ENCODE data around the gene TTC34. TPM values are rescaled to one million over a fixed set of nuclear protein-coding genes. Genes with fewer than 3 reads are reported as not detected.
"Not testable (repeated sequence)": the region's sequence is repeated elsewhere in the genome, so short reads cannot be mapped to it uniquely, and the experiment has no call there.

Gene TTC34
- total RNA-seq, 4 donors from 2014 or later: 0.14 to 6.0 (median 0.75) TPM

DNA sequence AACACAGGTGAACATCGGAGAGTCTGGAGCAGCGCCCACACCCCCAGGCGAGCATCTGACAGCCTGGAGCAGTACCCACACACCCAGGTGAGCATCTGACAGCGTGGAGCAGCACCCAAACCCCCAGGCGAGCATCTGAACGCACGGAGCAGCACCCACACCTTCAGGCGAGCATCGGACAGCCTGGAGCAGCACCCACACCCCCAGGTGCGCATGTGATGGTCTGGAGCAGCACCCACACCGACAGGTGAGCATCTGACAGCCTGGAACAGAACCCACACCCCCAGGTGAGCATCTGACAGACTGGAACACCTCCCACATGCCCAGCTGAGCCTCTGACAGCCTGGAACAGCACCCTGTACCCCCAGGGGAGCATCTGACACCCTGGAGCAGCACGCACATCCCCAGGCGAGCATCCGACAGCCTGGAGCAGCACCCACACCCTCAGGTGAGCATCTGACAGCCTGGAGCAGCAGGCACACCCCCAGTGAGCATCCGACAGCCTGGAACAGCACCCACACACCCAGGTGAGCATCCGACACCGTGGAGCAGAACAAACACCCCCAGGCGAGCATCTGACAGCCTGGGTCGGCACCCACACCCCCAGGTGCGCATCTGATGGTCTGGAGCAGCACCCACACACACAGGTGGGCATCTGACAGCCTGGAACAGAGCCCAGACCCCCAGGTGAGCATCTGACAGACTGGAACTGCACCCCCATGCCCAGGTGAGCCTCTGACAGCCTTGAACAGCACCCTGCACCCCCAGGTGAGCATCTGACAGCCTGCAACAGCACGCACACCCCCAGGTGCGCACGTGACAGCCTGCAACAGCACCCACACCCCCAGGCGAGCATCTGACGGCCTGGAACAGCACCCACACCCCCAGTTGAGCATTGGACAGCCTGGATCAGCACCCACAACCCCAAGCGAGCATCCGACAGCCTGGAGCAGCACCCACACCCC is 50.4 kb downstream of the TTC34 start:
- H3K27me3 ChIP-seq; in situ Hi-C loops (cut with MboI; ENCODE audit: low pct_ligation_motif_present in 1 of 4, low pct_unique_long_range_greater_than_20kb in 1 of 4, low sequenced_read_pairs in 3 of 4); intact Hi-C loops (cut with DNase I; ENCODE audit: low total_unique reads); H3K9me3 ChIP-seq; H3K4me3 ChIP-seq; H3K4me1 ChIP-seq; H3K27ac ChIP-seq; H3K36me3 ChIP-seq; DNase-seq: not testable (repeated sequence)
- WGBS, 2 donors (ENCODE audit: low coverage in 1 of 2): 45% methylated on average over 22 of the region's 27 CpGs; no CpG with 5 or more reads in 1 of the 2 donors

DNA sequence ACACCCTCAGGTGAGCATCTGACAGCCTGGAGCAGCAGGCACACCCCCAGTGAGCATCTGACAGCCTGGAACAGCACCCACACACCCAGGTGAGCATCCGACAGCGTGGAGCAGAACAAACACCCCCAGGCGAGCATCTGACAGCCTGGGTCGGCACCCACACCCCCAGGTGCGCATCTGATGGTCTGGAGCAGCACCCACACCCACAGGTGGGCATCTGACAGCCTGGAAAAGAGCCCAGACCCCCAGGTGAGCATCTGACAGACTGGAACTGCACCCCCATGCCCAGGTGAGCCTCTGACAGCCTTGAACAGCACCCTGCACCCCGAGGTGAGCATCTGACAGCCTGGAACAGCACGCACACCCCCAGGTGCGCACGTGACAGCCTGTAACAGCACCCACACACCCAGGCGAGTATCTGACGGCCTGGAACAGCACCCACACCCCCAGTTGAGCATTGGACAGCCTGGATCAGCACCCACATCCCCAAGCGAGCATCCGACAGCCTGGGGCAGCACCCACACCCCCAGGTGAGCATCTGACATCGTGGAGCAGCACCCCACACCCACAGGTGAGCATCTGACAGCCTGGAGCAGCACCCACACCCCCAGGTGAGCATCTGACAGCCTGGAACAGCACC is 51.3 kb downstream of the TTC34 start:
- intact Hi-C loops (cut with DNase I; ENCODE audit: low total_unique reads); DNase-seq; H3K27ac ChIP-seq; H3K27me3 ChIP-seq; H3K9me3 ChIP-seq; H3K4me1 ChIP-seq; in situ Hi-C loops (cut with MboI; ENCODE audit: low pct_ligation_motif_present in 1 of 4, low pct_unique_long_range_greater_than_20kb in 1 of 4, low sequenced_read_pairs in 3 of 4); H3K4me3 ChIP-seq; H3K36me3 ChIP-seq: not testable (repeated sequence)
- WGBS, 2 donors (ENCODE audit: low coverage in 1 of 2): 50 to 62% methylated on average over 2 to 13 of the region's 14 CpGs

DNA sequence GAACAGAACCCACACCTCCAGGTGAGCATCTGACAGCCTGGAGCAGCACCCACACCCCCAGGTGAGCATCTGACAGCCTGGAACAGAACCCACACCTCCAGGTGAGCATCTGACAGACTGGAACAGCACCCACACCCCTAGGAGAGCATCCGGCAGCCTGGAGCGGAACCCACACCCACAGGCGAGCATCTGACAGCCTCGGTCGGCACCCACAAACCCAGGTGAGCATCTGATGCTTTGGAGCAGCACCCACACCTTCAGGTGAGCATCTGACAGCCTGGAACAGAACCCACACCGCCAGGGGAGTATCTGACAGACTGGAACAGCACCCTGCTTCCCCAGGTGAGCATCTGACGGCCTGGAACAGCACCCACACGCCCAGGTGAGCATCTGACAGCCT is 52.9 kb downstream of the TTC34 start:
- in situ Hi-C loops (cut with MboI; ENCODE audit: low pct_ligation_motif_present in 1 of 4, low pct_unique_long_range_greater_than_20kb in 1 of 4, low sequenced_read_pairs in 3 of 4); H3K4me1 ChIP-seq; H3K27ac ChIP-seq; H3K27me3 ChIP-seq; intact Hi-C loops (cut with DNase I; ENCODE audit: low total_unique reads); H3K4me3 ChIP-seq; DNase-seq; H3K36me3 ChIP-seq; H3K9me3 ChIP-seq: not testable (repeated sequence)
- WGBS, 2 donors (ENCODE audit: low coverage in 1 of 2): no CpG with 5 or more reads among the region's 8 CpGs

- H3K36me3 ChIP-seq; H3K4me1 ChIP-seq; H3K4me3 ChIP-seq; DNase-seq; H3K27ac ChIP-seq; H3K9me3 ChIP-seq; H3K27me3 ChIP-seq; intact Hi-C loops (cut with DNase I; ENCODE audit: low total_unique reads); in situ Hi-C loops (cut with MboI; ENCODE audit: low pct_ligation_motif_present in 1 of 4, low pct_unique_long_range_greater_than_20kb in 1 of 4, low sequenced_read_pairs in 3 of 4): not testable (repeated sequence)
- 25% methylated on average over 2 of the region's 9 CpGs; no CpG with 5 or more reads in 1 of the 2 donors for WGBS, 2 donors (ENCODE audit: low coverage in 1 of 2)
Measured at GRCh38 chr1:2694796-2695195, 106.7 kb downstream of the TTC34 start.

DNA sequence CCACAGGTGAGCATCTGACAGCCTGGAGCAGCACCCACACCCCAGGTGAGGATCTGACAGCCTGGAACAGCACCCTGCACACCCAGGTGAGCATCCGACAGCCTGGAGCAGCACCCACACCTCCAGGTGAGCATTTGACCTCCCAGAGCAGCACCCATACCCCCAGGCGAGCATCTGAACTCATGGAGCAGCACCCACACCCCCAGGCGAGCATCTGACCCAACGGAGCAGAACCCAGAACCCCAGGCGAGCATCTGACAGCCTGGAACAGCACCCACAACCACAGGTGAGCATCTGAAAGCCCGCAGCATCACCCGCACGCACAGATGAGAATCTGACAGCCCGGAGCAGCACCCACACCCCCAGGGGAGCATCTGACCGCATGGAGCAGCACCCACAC is 111.3 kb downstream of the TTC34 start:
- H3K4me3 ChIP-seq; H3K9me3 ChIP-seq; intact Hi-C loops (cut with DNase I; ENCODE audit: low total_unique reads); H3K4me1 ChIP-seq; H3K36me3 ChIP-seq; H3K27me3 ChIP-seq; H3K27ac ChIP-seq; in situ Hi-C loops (cut with MboI; ENCODE audit: low pct_ligation_motif_present in 1 of 4, low pct_unique_long_range_greater_than_20kb in 1 of 4, low sequenced_read_pairs in 3 of 4); DNase-seq: not testable (repeated sequence)
- WGBS, 2 donors (ENCODE audit: low coverage in 1 of 2): no CpG with 5 or more reads among the region's 10 CpGs

GRCh38 chr1:2688336-2688665 is 113.2 kb downstream of the TTC34 start:
- 49% methylated on average over 6 of the region's 11 CpGs; no CpG with 5 or more reads in 1 of the 2 donors for WGBS, 2 donors (ENCODE audit: low coverage in 1 of 2)
- H3K4me3 ChIP-seq; H3K9me3 ChIP-seq; intact Hi-C loops (cut with DNase I; ENCODE audit: low total_unique reads); H3K27ac ChIP-seq; H3K36me3 ChIP-seq; DNase-seq; H3K27me3 ChIP-seq; in situ Hi-C loops (cut with MboI; ENCODE audit: low pct_ligation_motif_present in 1 of 4, low pct_unique_long_range_greater_than_20kb in 1 of 4, low sequenced_read_pairs in 3 of 4); H3K4me1 ChIP-seq: not testable (repeated sequence)

- H3K27ac ChIP-seq; in situ Hi-C loops (cut with MboI; ENCODE audit: low pct_ligation_motif_present in 1 of 4, low pct_unique_long_range_greater_than_20kb in 1 of 4, low sequenced_read_pairs in 3 of 4); H3K27me3 ChIP-seq; H3K4me3 ChIP-seq; DNase-seq; H3K9me3 ChIP-seq; H3K4me1 ChIP-seq; H3K36me3 ChIP-seq; intact Hi-C loops (cut with DNase I; ENCODE audit: low total_unique reads): not testable (repeated sequence)
- WGBS, 2 donors (ENCODE audit: low coverage in 1 of 2): 30% methylated on average over 9 of the region's 17 CpGs; no CpG with 5 or more reads in 1 of the 2 donors
Measured at GRCh38 chr1:2687638-2688335, 113.7 kb downstream of the TTC34 start.

GRCh38 chr1:2687174-2687591 is 114.3 kb downstream of the TTC34 start:
- in situ Hi-C loops (cut with MboI; ENCODE audit: low pct_ligation_motif_present in 1 of 4, low pct_unique_long_range_greater_than_20kb in 1 of 4, low sequenced_read_pairs in 3 of 4); H3K9me3 ChIP-seq; DNase-seq: not testable (repeated sequence)

DNA sequence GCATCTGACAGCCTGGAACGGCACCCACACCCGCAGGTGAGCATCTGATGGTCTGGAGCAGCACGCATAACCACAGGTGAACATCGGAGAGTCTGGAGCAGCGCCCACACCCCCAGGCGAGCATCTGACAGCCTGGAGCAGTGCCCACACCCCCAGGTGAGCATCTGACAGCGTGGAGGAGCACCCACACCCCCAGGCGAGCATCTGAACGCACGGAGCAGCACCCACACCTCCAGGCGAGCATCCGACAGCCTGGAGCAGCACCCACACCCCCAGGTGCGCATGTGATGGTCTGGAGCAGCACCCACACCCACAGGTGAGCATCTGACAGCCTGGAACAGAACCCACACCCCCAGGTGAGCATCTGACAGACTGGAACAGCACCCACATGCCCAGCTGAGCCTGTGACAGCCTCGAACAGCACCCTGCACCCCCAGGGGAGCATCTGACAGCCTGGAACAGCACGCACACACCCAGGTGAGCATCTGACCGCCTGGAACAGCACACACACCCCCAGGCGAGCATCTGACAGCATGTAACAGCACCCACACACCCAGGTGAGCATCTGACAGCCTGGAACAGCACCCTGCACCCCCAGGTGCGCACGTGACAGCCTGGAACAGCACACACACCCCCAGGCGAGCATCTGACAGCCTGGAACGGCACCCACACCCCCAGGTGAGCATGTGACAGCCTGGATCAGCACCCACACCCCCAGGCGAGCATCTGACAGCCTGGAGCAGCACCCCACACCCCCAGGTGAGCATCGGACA is 115.2 kb downstream of the TTC34 start:
- 35% methylated on average over 15 of the region's 23 CpGs; no CpG with 5 or more reads in 1 of the 2 donors for WGBS, 2 donors (ENCODE audit: low coverage in 1 of 2)
- H3K4me1 ChIP-seq; DNase-seq; intact Hi-C loops (cut with DNase I; ENCODE audit: low total_unique reads); H3K27ac ChIP-seq; H3K9me3 ChIP-seq; in situ Hi-C loops (cut with MboI; ENCODE audit: low pct_ligation_motif_present in 1 of 4, low pct_unique_long_range_greater_than_20kb in 1 of 4, low sequenced_read_pairs in 3 of 4); H3K4me3 ChIP-seq; H3K27me3 ChIP-seq; H3K36me3 ChIP-seq: not testable (repeated sequence)

More at GRCh38 chr1:2687174-2687591, 114.3 kb downstream of the TTC34 start:
- H3K36me3 ChIP-seq; H3K27ac ChIP-seq; H3K4me1 ChIP-seq; intact Hi-C loops (cut with DNase I; ENCODE audit: low total_unique reads); H3K27me3 ChIP-seq; H3K4me3 ChIP-seq: not testable (repeated sequence)
- WGBS, 2 donors (ENCODE audit: low coverage in 1 of 2): 44% methylated on average over 14 of the region's 14 CpGs; no CpG with 5 or more reads in 1 of the 2 donors

DNA sequence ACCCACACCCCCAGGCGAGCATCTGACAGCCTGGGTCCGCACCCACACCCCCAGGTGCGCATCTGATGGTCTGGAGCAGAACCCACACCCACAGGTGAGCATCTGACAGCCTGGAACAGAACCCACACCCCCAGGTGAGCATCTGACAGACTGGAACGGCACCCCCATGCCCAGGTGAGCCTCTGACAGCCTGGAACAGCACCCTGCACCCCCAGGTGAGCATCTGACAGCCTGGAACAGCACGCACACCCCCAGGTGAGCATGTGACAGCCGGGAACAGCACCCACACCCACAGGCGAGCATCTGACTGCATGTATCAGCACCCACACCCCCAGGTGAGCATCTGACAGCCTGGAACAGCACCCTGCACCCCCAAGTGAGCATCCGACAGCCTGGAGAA is 115.8 kb downstream of the TTC34 start:
- H3K27ac ChIP-seq; DNase-seq; H3K27me3 ChIP-seq; intact Hi-C loops (cut with DNase I; ENCODE audit: low total_unique reads); H3K9me3 ChIP-seq; H3K4me1 ChIP-seq; H3K4me3 ChIP-seq; in situ Hi-C loops (cut with MboI; ENCODE audit: low pct_ligation_motif_present in 1 of 4, low pct_unique_long_range_greater_than_20kb in 1 of 4, low sequenced_read_pairs in 3 of 4); H3K36me3 ChIP-seq: not testable (repeated sequence)
- WGBS, 2 donors (ENCODE audit: low coverage in 1 of 2): 23% methylated on average over 4 of the region's 8 CpGs; no CpG with 5 or more reads in 1 of the 2 donors
